VCaP (cell line): Measurements from ENCODE around the gene HJURP.

Experiments
- H3K27ac ChIP-seq: fragments of 450-650 bp; 2 replicates; pipeline ENCODE4 v1.5.1; 2017
- TF ChIP-seq, protein P1 (sequence below): fragments of 450-650 bp; conservative IDR thresholded peaks from 2 replicates; pipeline ENCODE4 v1.5.1; 2017; ENCODE audit warnings: mild to moderate bottlenecking, moderate library complexity

HJURP gene

DNA sequence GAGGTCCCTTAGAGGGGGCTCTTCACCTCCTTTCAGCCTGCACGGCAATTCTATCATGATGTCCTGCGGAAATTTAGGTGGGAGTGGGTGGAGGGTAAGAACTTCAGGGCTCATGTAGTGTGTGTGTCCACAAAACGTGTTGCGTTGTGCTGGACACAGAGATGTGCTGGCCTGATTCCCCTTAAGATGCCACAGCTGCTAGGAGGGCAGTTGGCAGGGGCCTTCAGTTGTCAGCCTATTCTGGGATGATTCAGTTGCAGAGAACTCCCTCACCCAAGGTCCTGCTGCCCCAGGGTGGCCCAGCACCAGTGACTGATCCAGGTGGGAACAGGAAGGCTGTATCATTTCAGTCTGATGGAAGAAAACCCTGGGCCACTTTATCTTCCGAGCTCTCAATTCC lies 1.0 kb upstream of the HJURP start:
- TF ChIP-seq, protein P1, sequence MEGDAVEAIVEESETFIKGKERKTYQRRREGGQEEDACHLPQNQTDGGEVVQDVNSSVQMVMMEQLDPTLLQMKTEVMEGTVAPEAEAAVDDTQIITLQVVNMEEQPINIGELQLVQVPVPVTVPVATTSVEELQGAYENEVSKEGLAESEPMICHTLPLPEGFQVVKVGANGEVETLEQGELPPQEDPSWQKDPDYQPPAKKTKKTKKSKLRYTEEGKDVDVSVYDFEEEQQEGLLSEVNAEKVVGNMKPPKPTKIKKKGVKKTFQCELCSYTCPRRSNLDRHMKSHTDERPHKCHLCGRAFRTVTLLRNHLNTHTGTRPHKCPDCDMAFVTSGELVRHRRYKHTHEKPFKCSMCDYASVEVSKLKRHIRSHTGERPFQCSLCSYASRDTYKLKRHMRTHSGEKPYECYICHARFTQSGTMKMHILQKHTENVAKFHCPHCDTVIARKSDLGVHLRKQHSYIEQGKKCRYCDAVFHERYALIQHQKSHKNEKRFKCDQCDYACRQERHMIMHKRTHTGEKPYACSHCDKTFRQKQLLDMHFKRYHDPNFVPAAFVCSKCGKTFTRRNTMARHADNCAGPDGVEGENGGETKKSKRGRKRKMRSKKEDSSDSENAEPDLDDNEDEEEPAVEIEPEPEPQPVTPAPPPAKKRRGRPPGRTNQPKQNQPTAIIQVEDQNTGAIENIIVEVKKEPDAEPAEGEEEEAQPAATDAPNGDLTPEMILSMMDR: no peak
- H3K27ac ChIP-seq: peak overlapping the region; percentile 72

GRCh38 chr2:233853883-233854240 lies 473 bp downstream of the HJURP start:
- peak overlapping the region; percentile 72; the same call in 1 of the 2 replicates for H3K27ac ChIP-seq
- TF ChIP-seq, protein P1: no peak

DNA sequence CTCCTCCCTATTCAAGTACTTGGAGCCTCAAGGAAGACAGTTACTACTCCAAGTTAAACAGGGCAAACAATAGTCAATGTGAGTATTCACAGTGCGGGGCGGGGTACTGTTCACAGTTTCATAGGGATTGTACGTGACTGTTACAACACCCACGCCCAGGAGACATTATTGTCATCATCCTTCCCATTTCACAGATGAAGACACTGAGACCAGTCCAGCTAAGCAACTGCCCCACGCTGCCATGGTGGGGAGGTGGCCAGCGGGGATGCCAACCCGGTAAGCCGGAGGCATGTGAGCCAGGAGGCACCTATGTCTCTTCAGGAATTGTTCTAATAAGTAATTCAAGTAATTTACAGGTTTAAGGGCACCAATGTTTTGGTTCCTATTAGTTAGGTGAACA lies 982 bp downstream of the HJURP start:
- TF ChIP-seq, protein P1: no peak
- H3K27ac ChIP-seq: peak overlapping the region; percentile 72; the same call in 1 of the 2 replicates

DNA sequence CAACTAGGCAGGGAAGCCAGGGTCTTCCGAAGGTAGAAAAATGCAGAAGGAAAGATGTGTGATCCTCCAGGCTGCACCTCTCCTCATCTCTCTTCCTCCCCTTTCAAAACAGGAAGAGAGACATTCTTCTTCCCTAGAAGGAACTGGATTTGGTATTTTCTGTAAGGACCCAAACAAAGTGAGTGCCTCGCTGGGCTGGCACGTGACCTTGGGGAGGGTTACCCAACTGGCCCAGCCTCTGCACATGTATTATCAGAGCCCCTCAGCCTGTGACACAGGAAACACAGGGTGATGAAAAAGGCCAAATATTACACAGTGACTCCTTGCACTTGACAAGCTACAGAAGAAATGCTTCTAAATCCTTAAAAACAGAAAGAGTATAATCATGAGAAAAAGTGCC lies 2.3 kb downstream of the HJURP start:
- TF ChIP-seq, protein P1: no peak
- H3K27ac ChIP-seq: peak overlapping the region; percentile 72; the same call in 1 of the 2 replicates

GRCh38 chr2:233851169-233851568 lies 3.2 kb downstream of the HJURP start:
- no peak overlapping the region for H3K27ac ChIP-seq
- TF ChIP-seq, protein P1: no peak

DNA sequence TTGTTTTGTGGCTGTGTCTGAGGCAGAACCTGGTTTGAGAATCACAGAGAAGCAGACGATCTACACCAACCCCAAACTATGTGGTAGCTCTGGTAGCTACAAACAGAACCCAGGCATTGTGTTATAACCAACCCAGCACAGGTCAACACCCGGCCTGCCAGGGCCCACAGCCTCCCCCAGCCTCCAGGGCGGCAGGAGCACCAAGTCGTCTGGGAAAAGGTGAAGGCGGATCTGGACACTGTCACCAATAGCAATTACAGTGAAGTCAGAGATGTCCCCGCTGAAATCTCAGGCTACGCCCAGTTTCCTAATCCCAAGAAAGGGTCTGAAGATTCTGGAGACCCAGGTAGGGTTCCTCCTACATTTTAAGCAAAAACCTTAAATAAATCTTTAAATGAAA lies 3.6 kb downstream of the HJURP start:
- H3K27ac ChIP-seq: no peak overlapping the region

GRCh38 chr2:233849607-233850271 lies 4.6 kb downstream of the HJURP start:
- H3K27ac ChIP-seq: peak overlapping the region; percentile 27; the same call in 1 of the 2 replicates

More for the DNA sequence above, 3.6 kb downstream of the HJURP start:
- TF ChIP-seq, protein P1: no peak

More at GRCh38 chr2:233849607-233850271, 4.6 kb downstream of the HJURP start:
- TF ChIP-seq, protein P1: no peak
